GM23338 (cell line): ENCODE data around the gene SLCO4A1. TPM values are rescaled to one million over a fixed set of nuclear protein-coding genes. Genes with fewer than 3 reads are reported as not detected.

Source experiments
- ATAC-seq: fragments of 200-7000 bp; cut with Tn5 transposase; 3 replicates; pipeline ENCODE4 v1.9.1; 2020
- DNase-seq: peaks from one replicate; pipeline ENCODE4 v3.0.0-alpha.2; 2015; ENCODE audit warnings: low spot score
- H2AFZ ChIP-seq: fragments of 200-600 bp; sonication (generic); 2 replicates; pipeline ENCODE4 v1.8.0; 2016; ENCODE audit warnings: antibody characterized with exemption, mild to moderate bottlenecking, moderate library complexity
- H3F3A ChIP-seq: fragments of 200-600 bp; sonication (generic); replicated peaks from 2 replicates; pipeline ENCODE4 v1.8.0; 2017; ENCODE audit warnings: antibody characterized with exemption, mixed run types, low read depth
- H3K27ac ChIP-seq: fragments of 200-600 bp; sonication (generic); 2 replicates; pipeline ENCODE4 v1.6.1; 2016; ENCODE audit warnings: low read depth
- H3K27me3 ChIP-seq: fragments of 200-600 bp; sonication (generic); 2 replicates; pipeline ENCODE4 v1.8.0; 2016; ENCODE audit warnings: mild to moderate bottlenecking, mixed run types, moderate library complexity; ENCODE audit not compliant: insufficient read depth
- H3K36me3 ChIP-seq: fragments of 200-600 bp; sonication (generic); 2 replicates; pipeline ENCODE4 v1.8.0; 2016; ENCODE audit warnings: mild to moderate bottlenecking; ENCODE audit not compliant: insufficient read depth
- H3K4me1 ChIP-seq: fragments of 200-600 bp; sonication (generic); 2 replicates; pipeline ENCODE4 v1.8.0; 2016; ENCODE audit warnings: mild to moderate bottlenecking, moderate library complexity; ENCODE audit not compliant: insufficient read depth
- H3K4me2 ChIP-seq: fragments of 200-600 bp; sonication (generic); 2 replicates; pipeline ENCODE4 v1.7.1; 2017; ENCODE audit warnings: mixed run types
- H3K4me3 ChIP-seq: fragments of 200-600 bp; sonication (generic); 2 replicates; pipeline ENCODE4 v1.6.1; 2016; ENCODE audit warnings: mixed run types
- H3K79me2 ChIP-seq: fragments of 200-600 bp; sonication (generic); replicated peaks from 2 replicates; pipeline ENCODE4 v1.8.0; 2017; ENCODE audit warnings: mild to moderate bottlenecking; ENCODE audit not compliant: insufficient read depth
- H3K9me2 ChIP-seq: fragments of 200-600 bp; sonication (generic); 2 replicates; pipeline ENCODE4 v1.8.0; 2017; ENCODE audit not compliant: insufficient read depth
- H4K20me1 ChIP-seq: fragments of 200-600 bp; sonication (generic); replicated peaks from 2 replicates; pipeline ENCODE4 v1.8.0; 2017; ENCODE audit warnings: mild to moderate bottlenecking; ENCODE audit not compliant: insufficient read depth
- H3K27ac Mint-ChIP-seq: 2 replicates; pipeline ENCODE4 v1.8.0; 2020; ENCODE audit warnings: inconsistent platforms, mild to moderate bottlenecking, moderate library complexity, mixed read lengths
- H3K27me3 Mint-ChIP-seq: 3 replicates; pipeline ENCODE4 v1.8.0; 2022; ENCODE audit warnings: low read depth, mild to moderate bottlenecking, moderate library complexity, mixed read lengths, inconsistent platforms; ENCODE audit not compliant: insufficient read depth, poor library complexity
- H3K36me3 Mint-ChIP-seq: 3 replicates; pipeline ENCODE4 v1.8.0; 2021; ENCODE audit warnings: low read depth, mild to moderate bottlenecking, inconsistent platforms, moderate library complexity, mixed read lengths
- H3K4me1 Mint-ChIP-seq: 3 replicates; pipeline ENCODE4 v1.8.0; 2020; ENCODE audit warnings: mild to moderate bottlenecking, inconsistent platforms, mixed read lengths
- H3K4me3 Mint-ChIP-seq: 3 replicates; pipeline ENCODE4 v1.8.0; 2021; ENCODE audit warnings: moderate library complexity, mild to moderate bottlenecking, inconsistent platforms, mixed read lengths
- H3K9me3 Mint-ChIP-seq: 3 replicates; pipeline ENCODE4 v1.8.0; 2020; ENCODE audit warnings: moderate library complexity, mild to moderate bottlenecking, inconsistent platforms, mixed read lengths
- CREB1 ChIP-seq: fragments of 250-450 bp; sonication (Bioruptor Pico); IDR thresholded peaks from 2 replicates; pipeline ENCODE4 v1.5.0; 2020; ENCODE audit warnings: low read depth, mild to moderate bottlenecking, moderate library complexity
- EZH2 ChIP-seq: fragments of 200-600 bp; sonication (generic); IDR thresholded peaks from one replicate; pipeline ENCODE4 v1.8.0; 2017; ENCODE audit warnings: antibody characterized with exemption, mild to moderate bottlenecking, low read depth; ENCODE audit not compliant: unreplicated experiment
- POLR2AphosphoS5 ChIP-seq: IDR thresholded peaks from 2 replicates; pipeline ENCODE4 v1.6.1; 2016; ENCODE audit warnings: antibody characterized with exemption, low read depth
- ZNF114 ChIP-seq: fragments of 250-450 bp; sonication (Bioruptor Pico); IDR thresholded peaks from 2 replicates; pipeline ENCODE4 v1.5.0; 2020; ENCODE audit warnings: mild to moderate bottlenecking, moderate library complexity
- ZNF331 ChIP-seq: fragments of 250-450 bp; sonication (Bioruptor Pico); IDR thresholded peaks from 2 replicates; pipeline ENCODE4 v1.5.0; 2020; ENCODE audit warnings: low read depth, mild to moderate bottlenecking, moderate library complexity
- polyA plus RNA-seq: library from polyadenylated mRNA; unstranded; fragments of >200 nt; fragmentation: Nextera tagmentation; extraction: Ambion mirVana; gene quantifications from 2 replicates; pipeline ENCODE4 v1.2.1, GENCODE V29; 2016
- total RNA-seq: library from RNA; depleted of rRNA; stranded (reverse); fragments of >200 nt; shearing (Covaris generic); gene quantifications from 2 replicates; pipeline ENCODE4 v1.2.3, GENCODE V29; 2014
- TF ChIP-seq, protein P1 (sequence below), 2 experiments: fragments of 200-600 bp in 1 of 2; sonication (generic) in 1 of 2; conservative IDR thresholded peaks; 2 replicates each; pipeline versions ENCODE4 v1.5.1 to v1.6.1; 2016 to 2017; ENCODE audit warnings: antibody characterized with exemption in 2 of 2, low read depth in 2 of 2, mild to moderate bottlenecking in 2 of 2, moderate library complexity in 1 of 2
- TF ChIP-seq, protein P2 (sequence below): fragments of 250-450 bp; sonication (Bioruptor Pico); IDR thresholded peaks from 2 replicates; pipeline ENCODE4 v1.5.0; 2020; ENCODE audit warnings: mild to moderate bottlenecking, moderate library complexity
- TF ChIP-seq, protein P3 (sequence below): IDR thresholded peaks from one replicate; pipeline ENCODE4 v1.6.1; 2018; ENCODE audit warnings: antibody characterized with exemption; ENCODE audit not compliant: unreplicated experiment

The SLCO4A1 gene
- total and polyA plus RNA-seq, 2 experiments from 2014 or later = 28.5 to 41.6 TPM

DNA sequence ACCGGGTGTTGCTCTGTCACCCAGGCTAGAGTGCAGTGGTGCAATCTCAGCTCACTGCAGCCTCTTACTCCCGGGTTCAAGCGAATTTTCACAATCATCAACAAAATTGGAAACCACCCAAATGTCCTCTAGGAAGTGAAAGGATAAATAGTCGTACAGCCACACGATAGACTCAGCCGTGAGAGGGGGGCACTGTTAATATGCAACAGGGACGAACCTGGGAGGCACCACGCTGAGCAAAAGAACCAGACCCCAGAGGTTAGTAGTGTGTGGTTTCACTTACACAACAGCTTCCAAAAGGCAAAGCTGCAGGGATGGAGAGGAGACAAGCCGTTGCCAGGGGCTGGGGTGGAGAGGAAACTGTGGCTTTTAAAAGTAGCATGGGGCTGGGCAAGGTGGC, 36.2 kb downstream of the SLCO4A1 start:
- no peaks in the 10 kb centered on the region for H3K36me3 Mint-ChIP-seq
- Histone ChIP-seq H3K4me2 (no peak overlapping the region), H3K79me2 (no peaks in the 10 kb centered on the region), H3K4me3 (no peak overlapping the region), H2AFZ (no peak overlapping the region), H3K36me3 (no peaks in the 10 kb centered on the region), H4K20me1 (no peaks in the 10 kb centered on the region), H3K27me3 (no peaks in the 10 kb centered on the region), H3F3A (no peaks in the 10 kb centered on the region), H3K27ac (no peak overlapping the region), H3K4me1 (no peaks in the 10 kb centered on the region), H3K9me2 (no peaks in the 10 kb centered on the region)
- peaks cover 8% of the 10 kb centered on the region for H3K27me3 Mint-ChIP-seq
- TF ChIP-seq, protein P1, sequence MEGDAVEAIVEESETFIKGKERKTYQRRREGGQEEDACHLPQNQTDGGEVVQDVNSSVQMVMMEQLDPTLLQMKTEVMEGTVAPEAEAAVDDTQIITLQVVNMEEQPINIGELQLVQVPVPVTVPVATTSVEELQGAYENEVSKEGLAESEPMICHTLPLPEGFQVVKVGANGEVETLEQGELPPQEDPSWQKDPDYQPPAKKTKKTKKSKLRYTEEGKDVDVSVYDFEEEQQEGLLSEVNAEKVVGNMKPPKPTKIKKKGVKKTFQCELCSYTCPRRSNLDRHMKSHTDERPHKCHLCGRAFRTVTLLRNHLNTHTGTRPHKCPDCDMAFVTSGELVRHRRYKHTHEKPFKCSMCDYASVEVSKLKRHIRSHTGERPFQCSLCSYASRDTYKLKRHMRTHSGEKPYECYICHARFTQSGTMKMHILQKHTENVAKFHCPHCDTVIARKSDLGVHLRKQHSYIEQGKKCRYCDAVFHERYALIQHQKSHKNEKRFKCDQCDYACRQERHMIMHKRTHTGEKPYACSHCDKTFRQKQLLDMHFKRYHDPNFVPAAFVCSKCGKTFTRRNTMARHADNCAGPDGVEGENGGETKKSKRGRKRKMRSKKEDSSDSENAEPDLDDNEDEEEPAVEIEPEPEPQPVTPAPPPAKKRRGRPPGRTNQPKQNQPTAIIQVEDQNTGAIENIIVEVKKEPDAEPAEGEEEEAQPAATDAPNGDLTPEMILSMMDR (conservative IDR thresholded peaks at IDR 0.05; ENCODE audit: low read depth in 2 of 2) = no peak
- TF ChIP-seq ZNF331 (CRISPR knock-in tag) (no peak), EZH2 (no peak), ZNF114 (CRISPR knock-in tag) (no peak), POLR2AphosphoS5 (no peak), CREB1 (CRISPR knock-in tag) (no peak)
- TF ChIP-seq, protein P2, sequence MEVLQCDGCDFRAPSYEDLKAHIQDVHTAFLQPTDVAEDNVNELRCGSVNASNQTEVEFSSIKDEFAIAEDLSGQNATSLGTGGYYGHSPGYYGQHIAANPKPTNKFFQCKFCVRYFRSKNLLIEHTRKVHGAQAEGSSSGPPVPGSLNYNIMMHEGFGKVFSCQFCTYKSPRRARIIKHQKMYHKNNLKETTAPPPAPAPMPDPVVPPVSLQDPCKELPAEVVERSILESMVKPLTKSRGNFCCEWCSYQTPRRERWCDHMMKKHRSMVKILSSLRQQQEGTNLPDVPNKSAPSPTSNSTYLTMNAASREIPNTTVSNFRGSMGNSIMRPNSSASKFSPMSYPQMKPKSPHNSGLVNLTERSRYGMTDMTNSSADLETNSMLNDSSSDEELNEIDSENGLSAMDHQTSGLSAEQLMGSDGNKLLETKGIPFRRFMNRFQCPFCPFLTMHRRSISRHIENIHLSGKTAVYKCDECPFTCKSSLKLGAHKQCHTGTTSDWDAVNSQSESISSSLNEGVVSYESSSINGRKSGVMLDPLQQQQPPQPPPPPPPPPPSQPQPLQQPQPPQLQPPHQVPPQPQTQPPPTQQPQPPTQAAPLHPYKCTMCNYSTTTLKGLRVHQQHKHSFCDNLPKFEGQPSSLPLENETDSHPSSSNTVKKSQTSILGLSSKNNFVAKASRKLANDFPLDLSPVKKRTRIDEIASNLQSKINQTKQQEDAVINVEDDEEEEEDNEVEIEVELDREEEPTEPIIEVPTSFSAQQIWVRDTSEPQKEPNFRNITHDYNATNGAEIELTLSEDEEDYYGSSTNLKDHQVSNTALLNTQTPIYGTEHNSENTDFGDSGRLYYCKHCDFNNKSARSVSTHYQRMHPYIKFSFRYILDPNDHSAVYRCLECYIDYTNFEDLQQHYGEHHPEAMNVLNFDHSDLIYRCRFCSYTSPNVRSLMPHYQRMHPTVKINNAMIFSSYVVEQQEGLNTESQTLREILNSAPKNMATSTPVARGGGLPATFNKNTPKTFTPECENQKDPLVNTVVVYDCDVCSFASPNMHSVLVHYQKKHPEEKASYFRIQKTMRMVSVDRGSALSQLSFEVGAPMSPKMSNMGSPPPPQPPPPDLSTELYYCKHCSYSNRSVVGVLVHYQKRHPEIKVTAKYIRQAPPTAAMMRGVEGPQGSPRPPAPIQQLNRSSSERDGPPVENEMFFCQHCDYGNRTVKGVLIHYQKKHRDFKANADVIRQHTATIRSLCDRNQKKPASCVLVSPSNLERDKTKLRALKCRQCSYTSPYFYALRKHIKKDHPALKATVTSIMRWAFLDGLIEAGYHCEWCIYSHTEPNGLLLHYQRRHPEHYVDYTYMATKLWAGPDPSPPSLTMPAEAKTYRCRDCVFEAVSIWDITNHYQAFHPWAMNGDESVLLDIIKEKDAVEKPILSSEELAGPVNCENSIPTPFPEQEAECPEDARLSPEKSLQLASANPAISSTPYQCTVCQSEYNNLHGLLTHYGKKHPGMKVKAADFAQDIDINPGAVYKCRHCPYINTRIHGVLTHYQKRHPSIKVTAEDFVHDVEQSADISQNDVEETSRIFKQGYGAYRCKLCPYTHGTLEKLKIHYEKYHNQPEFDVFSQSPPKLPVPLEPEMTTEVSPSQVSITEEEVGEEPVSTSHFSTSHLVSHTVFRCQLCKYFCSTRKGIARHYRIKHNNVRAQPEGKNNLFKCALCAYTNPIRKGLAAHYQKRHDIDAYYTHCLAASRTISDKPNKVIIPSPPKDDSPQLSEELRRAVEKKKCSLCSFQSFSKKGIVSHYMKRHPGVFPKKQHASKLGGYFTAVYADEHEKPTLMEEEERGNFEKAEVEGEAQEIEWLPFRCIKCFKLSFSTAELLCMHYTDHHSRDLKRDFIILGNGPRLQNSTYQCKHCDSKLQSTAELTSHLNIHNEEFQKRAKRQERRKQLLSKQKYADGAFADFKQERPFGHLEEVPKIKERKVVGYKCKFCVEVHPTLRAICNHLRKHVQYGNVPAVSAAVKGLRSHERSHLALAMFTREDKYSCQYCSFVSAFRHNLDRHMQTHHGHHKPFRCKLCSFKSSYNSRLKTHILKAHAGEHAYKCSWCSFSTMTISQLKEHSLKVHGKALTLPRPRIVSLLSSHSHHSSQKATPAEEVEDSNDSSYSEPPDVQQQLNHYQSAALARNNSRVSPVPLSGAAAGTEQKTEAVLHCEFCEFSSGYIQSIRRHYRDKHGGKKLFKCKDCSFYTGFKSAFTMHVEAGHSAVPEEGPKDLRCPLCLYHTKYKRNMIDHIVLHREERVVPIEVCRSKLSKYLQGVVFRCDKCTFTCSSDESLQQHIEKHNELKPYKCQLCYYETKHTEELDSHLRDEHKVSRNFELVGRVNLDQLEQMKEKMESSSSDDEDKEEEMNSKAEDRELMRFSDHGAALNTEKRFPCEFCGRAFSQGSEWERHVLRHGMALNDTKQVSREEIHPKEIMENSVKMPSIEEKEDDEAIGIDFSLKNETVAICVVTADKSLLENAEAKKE = no peak
- TF ChIP-seq, protein P3, sequence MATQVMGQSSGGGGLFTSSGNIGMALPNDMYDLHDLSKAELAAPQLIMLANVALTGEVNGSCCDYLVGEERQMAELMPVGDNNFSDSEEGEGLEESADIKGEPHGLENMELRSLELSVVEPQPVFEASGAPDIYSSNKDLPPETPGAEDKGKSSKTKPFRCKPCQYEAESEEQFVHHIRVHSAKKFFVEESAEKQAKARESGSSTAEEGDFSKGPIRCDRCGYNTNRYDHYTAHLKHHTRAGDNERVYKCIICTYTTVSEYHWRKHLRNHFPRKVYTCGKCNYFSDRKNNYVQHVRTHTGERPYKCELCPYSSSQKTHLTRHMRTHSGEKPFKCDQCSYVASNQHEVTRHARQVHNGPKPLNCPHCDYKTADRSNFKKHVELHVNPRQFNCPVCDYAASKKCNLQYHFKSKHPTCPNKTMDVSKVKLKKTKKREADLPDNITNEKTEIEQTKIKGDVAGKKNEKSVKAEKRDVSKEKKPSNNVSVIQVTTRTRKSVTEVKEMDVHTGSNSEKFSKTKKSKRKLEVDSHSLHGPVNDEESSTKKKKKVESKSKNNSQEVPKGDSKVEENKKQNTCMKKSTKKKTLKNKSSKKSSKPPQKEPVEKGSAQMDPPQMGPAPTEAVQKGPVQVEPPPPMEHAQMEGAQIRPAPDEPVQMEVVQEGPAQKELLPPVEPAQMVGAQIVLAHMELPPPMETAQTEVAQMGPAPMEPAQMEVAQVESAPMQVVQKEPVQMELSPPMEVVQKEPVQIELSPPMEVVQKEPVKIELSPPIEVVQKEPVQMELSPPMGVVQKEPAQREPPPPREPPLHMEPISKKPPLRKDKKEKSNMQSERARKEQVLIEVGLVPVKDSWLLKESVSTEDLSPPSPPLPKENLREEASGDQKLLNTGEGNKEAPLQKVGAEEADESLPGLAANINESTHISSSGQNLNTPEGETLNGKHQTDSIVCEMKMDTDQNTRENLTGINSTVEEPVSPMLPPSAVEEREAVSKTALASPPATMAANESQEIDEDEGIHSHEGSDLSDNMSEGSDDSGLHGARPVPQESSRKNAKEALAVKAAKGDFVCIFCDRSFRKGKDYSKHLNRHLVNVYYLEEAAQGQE = no peak
- H3K27ac Mint-ChIP-seq = no peak overlapping the region
- H3K9me3 Mint-ChIP-seq = peaks cover 13% of the 10 kb centered on the region; the same call in 2 of the 3 replicates
- no peak overlapping the region for H3K4me3 Mint-ChIP-seq
- H3K4me1 Mint-ChIP-seq = peaks cover 3% of the 10 kb centered on the region; the same call in 2 of the 3 replicates
- ATAC-seq (no peak), DNase-seq (no peak)
